HG02870 (cell line): ENCODE data around the gene CCDC86.

Experiments used
- ATAC-seq: cut with Tn5 transposase; IDR thresholded peaks from one replicate; pipeline ENCODE4 v1.9.1; 2021; ENCODE audit warnings: mild to moderate bottlenecking, moderate library complexity; ENCODE audit not compliant: unreplicated experiment

The CCDC86 gene

DNA sequence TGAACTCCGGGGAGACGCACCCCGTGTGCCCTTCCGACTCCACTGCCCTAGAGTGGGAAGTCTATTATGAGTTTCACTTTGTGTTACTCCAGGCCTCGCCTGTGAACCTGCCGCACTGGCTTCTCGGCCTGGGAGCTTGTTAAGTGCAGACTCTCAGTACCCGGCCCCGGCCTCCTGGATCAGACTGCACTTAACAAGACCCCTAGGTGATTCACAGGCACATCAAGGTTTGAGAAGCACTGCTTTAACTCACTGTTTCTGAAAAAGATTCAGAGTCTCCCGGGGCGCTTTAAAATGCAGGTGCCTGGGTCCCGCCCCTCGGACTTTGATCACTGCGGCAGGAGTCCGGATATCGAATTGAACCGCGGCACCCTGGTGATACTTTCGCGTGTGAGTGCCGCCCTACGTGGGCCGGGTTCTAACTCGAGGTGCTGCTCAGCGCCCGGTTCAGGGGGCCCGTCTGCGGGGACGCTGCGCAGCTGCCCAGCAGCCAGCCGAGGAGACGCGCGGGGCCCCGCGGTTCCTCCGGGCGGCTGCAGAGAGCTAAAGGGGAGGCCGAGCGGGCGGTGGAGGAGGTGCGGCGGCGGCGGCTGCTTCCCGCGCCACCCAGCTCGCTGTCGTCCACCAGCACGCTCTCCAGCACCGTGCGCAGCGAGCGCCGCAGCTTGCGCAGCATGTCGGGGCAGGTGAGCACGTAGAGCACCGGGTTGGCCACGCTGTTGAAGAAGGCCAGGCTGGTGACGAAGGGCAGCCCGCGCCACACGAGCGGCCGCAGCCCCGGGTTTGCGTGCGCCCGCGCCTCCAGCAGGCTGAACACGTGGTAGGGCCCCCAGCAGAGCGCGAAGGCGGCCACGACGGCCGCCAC is 10.4 kb downstream of the CCDC86 start:
- no peak for ATAC-seq

DNA sequence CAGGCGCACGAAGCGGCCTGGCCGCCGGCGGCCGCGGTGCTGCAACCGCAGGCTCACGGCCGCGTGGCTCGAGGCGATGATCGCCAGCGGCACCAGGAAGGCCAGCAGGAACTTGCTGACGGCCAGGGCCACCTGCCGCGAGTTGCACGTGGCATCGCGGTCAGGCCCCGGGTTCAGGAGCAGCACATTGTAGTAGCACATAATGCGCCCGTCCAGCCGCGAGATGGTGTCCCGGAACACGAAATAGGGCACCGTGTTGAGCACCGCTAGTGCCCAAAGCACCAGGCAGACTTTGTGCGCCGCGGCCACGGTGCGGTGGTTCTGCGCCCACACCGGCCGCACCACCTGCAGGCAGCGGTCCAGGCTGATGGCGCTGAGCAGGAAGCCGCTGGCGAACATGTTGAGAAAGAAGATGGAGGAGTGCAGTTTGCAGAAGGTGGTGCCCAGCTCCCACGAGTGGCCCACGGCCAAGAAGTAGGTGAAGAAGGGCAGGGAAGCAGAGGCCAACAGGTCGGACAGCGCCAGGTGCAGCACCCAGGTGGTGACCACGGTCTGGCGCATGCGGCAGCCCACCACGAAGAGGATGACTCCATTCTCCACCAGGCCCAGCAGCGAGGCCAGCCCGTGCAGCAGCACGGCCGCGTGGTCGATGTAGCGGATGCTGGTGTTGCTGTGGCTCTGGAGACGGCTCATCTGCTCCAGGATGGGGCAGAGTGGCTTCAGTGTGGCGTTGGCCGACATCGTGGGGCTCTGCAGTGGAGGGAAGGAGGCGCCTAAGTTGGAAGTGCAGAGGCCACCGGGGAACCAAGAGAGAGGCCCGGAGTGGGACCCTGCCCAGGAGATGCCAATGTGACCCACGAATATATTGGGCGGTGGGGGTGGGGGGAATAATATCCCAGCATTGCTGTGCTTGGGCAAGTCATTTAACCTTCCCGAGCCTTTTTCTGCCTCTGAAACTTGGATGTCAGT is 11.4 kb downstream of the CCDC86 start:
- no peak for ATAC-seq

DNA sequence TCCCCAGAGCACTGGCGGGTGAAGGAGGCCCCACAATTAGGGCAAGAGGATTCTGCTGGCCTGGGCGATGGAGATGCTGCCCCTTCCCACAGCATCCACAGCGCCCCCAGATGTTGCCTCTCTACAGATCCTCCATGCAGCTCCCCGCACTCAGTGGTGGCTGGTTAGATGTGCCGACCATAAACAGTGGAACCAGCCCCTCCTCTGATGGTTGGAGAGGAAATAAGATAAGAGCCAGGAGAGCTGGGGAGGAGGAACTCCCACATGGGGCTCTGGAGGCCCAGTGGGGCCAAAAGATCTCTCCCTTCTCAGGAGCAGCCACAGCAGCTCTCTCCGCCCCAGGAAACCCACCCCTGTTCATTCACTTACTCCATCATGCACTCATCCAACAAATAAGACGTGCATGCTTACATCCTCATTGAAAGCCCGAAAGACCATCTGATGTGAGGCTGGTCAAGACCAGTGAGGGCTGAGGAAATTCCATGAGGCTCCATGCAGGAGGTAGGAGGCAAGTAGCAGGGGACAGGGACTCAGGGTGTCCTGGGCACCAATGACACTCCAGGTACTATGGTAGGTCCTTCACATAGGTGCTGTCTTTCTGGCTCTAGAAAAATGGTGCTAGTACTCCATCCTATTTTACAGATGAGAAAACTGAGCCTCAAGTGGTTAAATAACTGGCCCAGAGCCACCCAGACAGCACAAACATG is 12.4 kb downstream of the CCDC86 start:
- no peak for ATAC-seq

DNA sequence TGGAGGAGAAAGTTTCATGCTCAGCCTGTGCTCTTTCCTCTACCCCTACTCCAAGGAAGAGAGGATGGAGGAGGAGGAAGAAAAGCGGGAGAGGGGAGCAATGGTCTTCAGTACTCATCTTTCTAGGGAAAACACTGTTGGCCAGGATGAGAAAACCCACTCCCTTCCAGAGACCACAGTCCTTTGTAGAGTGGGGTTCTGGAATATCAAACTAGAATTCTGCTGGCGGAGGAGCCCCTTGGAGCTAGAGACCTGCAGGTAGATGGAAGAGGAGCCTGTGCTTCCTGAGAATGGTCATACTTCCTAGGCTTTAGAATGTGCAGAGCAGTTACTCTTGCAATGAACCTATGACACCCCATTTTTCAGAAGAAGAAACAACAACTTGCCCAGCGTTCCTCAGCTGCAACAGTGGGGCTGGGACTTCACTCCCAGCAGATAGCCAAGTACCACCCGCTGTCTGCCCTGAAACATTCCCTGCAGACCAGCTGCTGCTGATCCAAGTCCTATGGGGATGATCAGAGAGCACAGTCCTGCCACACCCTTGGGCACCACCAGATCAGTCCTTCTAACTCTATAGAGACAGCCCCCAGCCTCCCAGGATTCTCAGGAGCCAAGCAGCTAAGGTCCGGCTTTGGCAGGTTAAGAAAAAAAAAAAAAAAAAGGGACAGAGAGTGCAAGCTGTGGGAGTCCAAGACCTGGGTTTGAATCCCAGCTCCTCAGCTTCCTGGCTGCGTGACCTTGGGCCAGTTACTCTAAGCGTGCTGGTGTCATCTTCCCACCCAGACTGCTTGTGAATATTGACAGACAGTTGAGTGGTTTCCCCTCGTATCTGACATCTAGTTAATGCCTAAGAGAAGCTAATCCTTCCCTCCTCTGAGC is 13.2 kb downstream of the CCDC86 start:
- no peak for ATAC-seq

DNA sequence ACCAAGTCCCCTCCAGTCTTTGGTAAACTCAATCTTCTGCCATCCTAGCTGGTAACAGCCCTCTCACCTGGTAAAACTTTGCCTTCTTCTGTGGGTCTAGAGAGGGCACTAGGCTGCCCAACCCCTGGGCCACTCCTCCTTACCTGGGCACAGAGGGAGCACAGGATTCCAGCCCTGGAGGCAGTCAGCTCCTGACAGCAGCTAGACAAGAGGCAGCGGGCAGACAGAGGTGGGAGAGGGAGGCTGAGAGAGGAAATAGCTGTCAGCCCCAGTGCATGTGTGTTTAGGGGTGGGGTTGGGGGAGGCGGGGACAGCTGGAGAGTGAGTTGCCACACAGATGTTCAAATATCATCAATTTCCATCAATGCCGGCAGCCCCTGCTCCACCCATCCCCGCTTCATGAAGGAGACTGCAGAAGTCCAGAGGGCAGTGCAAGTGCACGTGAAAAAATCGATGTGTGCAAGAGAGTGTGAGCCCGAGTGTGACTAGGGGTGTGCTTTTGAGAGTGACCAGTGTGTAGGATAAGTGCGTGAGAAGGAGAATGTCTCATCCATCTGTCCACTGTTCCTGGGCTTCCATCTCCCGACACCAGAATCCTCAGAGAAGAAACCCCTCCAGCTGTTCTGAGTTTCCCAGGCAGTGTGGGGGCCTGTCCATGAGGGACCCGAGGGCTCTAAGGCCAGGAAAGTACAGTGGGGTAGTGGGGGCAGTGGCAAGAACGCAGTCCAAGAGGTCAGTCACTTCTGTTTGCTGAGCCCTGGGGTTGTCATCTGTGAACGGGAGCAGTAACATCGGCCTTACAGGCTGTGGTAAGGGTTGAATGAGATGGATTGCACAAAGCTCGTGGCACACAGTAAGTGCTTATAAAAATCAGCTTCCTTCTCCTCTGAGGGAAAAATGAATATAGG is 14.1 kb downstream of the CCDC86 start, which contains the start of gene PTGDR2:
Gene PTGDR2 (minus strand): TSS at position 225 of the 908 bp plus-strand sequence. CDS start 2,228 bp downstream, outside the sequence.
- no peak for ATAC-seq

DNA sequence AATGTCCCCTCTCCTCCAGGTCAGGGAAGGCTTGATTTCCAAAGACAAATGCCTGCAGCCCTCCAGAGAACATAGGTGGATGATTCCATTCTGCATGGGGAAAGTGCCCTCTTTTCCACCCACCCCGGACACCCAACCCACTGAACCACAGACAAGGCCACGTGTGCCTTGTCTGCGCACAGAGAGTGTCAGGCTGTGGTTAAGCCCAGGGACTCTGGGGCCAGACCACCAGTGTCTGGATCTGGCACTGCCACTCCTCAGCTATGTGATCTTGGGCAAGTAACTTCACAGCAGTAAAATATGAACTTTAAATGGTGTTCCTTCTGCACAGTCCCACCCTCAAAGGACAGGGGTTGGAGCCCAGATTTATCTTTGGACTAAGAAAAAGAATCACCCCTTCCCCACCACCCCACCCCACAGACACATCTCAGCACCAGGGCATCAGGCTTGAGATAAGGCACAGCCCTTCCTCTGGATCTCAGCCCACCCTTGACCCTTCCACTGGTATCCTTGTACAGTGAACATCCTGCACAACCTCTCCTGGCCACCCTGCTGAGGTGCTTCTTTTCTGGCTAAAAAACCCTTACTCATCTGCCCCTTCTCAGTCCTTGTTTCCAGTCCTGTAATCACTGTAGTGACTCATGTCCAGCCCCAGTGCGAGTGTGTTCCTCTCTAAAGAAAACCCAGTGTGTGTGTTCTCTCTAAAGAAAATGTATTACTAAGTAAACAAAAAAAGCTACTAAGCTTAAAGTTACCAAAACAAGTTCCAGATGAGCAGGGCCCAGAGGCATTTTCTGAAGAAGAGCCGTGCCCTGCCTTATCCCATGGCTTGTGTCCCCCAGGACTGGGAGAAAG is 15.7 kb downstream of the CCDC86 start:
- no peak for ATAC-seq

DNA sequence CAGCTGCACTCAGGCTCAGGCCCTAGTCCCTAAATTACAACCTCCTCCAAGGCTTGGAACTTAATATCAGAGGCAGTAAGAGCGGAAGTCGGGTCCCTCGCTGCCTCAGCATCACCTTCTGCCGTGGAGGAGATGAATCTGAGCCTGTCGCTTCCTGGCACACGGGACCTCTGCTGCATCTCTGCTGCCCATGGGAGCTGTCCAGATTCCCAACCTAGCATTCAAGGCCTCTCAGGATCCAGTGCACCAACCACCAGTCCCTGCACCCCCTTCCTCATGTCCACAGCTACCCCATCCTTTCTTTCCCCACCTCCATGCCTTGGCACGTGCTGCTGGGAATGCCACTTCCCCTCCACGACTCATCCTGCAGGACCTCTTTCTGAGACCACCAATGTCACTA is 16.3 kb downstream of the CCDC86 start:
- ATAC-seq: no peak

DNA sequence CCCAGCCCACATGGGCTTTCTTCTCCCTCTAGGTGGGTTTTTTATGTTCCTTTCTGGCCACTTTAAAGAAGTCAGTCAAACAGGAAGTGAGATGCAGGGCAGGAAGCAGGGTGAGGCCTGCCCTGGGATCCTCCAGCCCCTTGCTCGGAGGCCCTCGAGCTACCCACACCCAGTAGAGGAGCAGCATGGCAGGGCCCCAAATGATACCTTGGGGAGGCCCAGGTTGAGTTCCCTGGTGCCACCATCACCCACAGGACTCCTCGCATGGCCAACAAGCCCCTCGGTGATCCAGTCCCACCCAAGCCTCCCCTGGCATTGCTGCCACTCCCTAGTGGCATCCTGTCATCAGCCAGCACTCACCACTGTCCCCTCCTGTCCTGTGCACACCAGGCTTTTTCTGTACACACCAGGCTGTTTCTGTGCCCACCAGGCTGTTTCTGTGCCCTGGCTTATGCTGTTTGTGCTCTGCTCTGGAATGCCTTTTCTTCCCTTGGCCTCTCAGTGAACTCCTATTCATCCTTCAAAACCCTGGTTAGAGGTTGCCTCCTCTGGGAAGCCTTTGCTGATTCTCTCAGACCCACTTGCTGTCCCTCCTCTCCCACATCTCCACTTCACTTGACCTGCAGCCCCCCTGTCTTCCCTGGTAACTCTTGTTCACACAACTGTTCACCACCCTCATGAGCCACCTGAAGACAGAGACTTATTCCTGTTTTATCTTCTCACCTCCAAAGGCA is 17.0 kb downstream of the CCDC86 start:
- ATAC-seq: no peak

DNA sequence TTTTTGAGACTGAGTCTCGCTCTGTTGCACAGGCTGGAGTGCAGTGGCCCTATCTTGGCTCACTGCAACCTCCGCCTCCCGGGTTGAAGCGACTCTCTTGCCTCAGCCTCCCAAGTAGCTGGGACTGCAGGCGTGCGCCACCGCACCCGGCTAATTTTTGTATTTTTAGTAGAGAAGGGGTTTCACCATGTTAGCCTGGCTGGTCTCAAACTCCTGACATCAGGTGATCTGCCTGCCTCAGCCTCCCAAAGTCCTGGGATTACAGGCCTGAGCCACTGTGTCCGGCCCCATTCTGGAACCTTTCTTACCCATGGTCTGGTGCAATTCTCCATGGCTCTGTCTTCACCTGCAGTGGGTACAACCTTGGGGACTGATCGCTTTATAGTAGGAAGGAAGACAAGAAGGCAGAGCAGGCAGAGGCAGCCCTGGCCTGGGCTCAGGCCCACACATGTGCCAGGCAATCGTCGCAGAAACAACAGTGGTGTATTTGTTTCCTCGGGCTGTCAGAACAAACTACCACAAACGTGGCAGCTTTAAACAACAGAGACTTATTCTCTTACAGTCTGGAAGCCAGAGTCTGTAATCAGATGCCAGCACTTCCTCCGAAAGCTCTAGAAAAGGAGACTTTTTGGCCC is 17.8 kb downstream of the CCDC86 start:
- no peak for ATAC-seq

DNA sequence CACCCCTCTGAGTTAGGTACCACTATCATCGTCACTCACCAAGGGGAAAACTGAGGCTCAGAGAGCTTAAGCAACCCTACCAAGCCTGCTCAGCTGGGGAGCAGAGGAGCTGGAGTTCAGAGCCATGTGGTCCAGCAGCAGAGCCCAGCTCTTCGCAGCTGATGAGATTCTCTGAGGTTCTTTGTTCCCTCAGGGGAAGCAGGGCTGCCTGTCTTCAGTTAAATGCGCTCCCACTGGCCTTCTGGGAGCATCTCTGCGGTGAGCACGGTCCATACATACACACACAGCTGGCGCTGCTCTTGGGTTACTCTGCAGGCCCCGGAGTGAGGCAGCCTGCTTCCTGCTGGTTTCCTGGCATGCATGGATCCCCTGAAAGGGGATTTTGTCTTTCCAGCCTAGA is 19.0 kb downstream of the CCDC86 start:
- no peak for ATAC-seq

DNA sequence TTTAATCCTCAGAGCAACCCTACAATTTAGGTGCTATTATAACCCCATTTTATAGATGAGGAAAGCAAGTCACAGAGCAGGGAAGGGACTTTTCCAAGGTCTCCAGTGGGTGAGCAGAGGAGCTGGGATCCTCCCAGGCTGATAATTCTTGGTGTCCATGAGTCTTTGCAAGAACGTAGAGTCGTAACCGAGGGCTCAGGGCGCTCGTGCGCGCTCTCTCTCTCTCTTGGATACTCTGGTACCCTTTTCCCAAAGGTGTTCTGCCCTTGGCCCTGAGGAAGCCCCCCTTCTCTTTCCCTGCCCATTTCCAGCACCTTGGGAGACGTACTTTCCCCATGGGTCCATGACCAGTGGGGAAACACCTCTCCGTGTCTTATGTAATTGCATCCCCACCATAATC is 20.3 kb downstream of the CCDC86 start:
- ATAC-seq: no peak

DNA sequence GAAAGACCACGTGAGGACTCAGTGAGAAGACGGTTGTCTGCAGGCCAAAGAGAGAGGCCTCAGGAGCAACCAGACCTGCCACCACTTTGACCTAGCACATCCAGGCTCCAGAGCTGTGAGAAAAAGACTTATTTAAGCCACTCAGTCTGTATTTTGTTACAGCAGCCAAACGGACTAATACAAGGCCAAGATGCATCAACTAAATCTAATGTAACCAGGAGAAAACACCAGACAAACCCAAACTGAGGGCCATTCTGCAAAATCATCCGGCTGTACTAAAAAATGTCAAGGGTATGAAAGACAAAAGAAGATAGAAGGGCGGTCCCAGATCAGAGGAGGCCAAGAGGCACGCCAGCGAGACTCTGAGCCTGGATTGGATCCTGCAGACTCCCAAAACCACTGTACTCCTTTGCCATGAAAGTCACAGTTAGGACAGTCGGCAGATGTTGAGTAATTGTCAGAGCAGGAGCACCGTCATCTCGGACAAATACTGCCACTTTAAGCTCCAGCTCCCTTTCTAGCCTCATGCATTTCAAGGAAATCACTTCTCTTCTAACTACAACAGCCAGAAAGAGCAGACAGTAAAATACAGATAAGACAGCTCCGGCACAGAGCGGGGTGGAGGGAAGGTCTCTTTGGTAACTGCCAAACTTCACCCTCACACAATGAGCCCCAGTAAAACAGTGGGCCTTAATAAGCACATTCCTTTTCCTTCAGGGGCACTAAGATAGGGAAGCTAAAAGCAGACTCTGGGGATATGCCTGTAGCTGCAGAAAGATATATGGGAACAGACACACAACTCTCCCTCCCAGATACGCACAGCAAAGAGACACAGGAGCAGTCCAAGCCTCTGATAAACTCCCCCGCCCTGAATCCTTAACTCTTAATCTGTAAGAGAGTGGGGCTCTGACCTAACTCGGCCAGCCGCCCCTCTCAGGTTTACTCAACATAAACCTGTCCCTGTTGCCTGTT is 21.9 kb downstream of the CCDC86 start:
- no peak for ATAC-seq

DNA sequence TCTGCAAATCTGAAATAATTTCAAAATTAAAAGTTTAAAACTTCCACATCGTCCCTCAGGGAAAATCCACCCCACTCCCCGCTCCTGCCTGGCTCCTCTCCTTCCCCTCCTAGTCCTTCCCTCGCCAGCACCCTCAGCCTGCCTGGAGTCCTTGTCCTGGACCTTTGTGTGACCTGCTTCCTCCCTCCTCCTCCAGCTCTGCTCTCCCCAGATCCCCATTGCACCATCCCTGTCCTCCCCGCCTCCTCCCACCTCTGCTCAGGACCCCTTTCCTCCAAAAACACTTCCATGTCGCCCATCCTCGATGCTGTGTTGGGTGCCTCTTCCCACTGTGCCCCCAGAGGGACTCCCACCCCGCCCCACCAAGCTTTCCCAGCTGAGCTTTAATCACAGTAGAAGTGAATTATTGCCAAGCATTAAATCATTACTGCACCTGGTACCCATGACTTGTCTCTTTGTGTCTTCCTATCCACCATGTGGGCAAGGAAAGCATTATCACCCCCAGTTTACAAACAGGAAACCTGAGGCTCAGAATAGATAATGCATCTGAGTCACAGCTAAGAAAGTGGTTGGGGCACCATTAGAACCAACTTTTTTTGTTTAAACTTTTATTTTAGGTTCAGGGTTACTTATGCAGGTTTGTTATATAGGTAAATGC is 23.1 kb downstream of the CCDC86 start:
- no peak for ATAC-seq

DNA sequence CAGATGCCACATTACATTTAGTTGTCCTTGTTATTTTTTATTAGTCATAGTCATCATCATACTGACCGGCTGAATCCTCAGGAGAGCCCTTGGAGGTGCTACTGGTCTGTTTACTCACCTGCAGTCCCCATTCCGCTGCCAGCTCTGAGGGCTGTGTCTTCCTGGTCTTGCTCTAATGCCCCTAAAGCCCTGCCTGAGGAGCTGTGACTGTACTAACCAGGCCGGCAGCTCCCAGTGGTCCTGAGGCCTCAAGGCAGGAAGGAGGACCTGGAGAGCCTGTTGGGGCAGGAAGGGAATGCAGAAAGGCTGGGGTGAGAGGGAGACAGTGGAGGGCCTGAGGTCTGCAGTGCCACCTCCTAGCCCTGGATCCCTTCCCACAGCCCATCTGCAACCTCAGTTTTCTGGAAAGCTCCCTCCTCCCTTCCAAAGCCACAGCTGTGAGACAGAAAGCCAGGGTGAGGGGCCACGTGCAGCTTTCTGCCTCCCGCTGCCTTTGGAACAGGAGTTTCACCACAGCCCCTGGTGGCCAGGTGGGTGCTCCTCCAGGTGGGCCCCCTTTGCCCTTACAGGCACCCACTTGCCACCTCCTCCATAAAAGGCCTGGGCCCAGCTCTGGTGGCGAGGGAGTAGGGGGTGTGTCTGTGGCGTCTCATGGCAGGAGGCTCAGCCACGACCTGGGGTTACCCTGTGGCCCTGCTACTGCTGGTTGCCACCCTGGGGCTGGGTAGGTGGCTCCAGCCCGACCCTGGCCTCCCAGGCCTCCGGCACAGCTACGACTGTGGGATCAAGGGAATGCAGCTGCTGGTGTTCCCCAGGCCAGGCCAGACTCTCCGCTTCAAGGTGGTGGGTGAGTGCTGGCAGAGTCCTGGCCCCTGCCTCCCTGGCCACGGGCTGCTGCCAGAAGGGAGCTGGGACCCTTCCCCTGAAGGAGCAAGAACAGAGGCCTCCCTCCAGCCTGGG is 25.3 kb downstream of the CCDC86 start, which contains the start of gene ZP1:
Gene ZP1 (plus strand): TSS at position 632 of the 960 bp plus-strand sequence. CDS start 20 bp downstream, at position 652.
- no peak for ATAC-seq
